Erythroblast (primary cell): ENCODE results near the gene ALDH1L2.
A peak's percentile ranks its signal among the peaks of the same experiment; 100 is the strongest.

ENCODE experiments used
- GATA1 ChIP-seq: IDR thresholded peaks from 2 replicates; pipeline ENCODE4 v1.6.1; 2011; ENCODE audit warnings: low read depth, mild to moderate bottlenecking, control low read depth, low read length, moderate library complexity
- POLR2A ChIP-seq: IDR thresholded peaks from 2 replicates; pipeline ENCODE4 v1.6.1; 2011; ENCODE audit warnings: mild to moderate bottlenecking, low read length

GRCh38 chr12:105107494-105108371 is 23.5 kb upstream of the ALDH1L2 start, which contains the start of gene WASHC4:
- TF ChIP-seq POLR2A (peak; percentile 98), GATA1 (no peak)
